NCI-H1436 (cell line): ENCODE results near the gene GIGYF1.
A peak's percentile ranks its signal among the peaks of the same experiment; 100 is the strongest.
"Not testable (repeated sequence)": the region's sequence is repeated elsewhere in the genome, so short reads cannot be mapped to it uniquely, and the experiment has no call there.

Experiments used
- DNase-seq: peaks from one replicate; lab custom pipeline; 2025; lab: John Stamatoyannopoulos, UW

GIGYF1 gene

GRCh38 chr7:100694098-100694745, at the start of gene GIGYF1:
TSS of gene GIGYF1 (minus strand) at chr7:100694250. CDS start at chr7:100688238, 6,012 bp downstream.
- peak; percentile 71 for DNase-seq

GRCh38 chr7:100739934-100740333, 45.9 kb upstream of the GIGYF1 start:
- DNase-seq, result no peak

DNA sequence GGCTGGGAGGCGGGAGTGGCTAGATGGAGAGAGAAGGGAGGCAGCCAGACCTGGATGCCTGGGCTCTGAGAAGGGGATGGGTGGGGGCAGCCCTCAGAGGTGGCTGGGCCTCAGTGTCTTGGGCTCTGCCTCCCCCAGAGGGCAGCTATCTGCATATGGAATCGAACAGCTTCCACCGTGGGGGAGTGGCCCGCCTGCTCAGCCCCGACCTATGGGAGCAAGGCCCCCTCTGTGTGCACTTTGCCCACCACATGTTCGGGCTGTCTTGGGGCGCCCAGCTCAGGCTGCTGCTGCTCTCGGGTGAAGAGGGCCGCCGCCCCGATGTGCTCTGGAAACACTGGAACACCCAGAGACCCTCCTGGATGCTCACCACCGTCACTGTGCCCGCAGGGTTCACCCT, 42.6 kb upstream of the GIGYF1 start:
- DNase-seq, result no peak

DNA sequence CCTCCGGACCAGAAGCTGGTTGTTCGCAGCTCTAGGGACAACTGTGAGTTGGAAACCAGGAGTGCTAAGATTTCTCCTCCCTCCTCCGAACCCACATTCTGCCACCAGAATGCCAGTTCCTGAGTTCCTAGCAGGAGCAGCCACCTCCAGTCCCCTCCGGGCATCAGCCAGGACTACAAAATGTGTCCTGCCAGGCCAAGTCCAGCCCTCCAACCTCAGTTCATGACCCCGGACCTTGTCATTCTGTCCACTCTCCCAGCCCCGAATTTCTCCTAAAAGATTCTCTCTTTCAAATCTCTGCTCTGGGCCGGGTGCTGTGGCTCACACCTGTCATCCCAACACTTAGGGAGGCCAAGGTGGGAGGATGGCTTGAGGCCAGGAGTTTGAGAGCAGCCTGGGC, 41.7 kb upstream of the GIGYF1 start:
- no peak for DNase-seq

DNA sequence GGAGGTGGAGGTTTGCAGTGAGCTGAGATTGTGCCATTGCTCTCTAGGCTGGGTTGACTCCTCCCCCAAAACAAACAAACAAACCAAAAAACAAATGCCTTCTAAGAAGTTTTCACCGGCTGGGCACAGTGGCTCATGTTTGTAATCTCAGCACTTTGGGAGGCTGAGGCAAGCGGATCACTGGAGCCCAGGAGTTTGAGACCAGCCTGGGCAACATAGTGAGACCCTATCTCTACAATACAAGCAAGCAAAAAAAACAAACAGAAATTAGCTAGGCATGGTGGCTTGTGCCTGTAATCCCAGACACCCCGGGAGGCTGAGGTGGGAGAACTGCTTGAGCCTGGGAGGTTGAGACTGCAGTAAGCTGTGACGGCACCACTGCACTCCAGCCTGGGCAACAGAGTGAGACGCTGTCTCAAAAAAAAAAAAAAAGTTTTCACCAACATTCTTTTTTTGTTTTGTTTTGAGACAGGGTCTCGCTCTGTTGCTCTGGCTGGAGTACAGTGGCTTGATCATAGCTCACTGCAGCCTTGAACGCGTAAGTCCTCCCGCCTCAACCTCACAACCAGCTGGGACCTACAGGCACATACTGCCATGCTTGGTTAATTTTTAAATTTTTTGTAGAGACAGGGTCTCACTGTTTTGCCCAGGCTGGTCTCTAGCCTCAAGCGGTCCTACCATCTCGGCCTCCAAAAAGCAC, 38.0 kb upstream of the GIGYF1 start:
- no peak for DNase-seq

DNA sequence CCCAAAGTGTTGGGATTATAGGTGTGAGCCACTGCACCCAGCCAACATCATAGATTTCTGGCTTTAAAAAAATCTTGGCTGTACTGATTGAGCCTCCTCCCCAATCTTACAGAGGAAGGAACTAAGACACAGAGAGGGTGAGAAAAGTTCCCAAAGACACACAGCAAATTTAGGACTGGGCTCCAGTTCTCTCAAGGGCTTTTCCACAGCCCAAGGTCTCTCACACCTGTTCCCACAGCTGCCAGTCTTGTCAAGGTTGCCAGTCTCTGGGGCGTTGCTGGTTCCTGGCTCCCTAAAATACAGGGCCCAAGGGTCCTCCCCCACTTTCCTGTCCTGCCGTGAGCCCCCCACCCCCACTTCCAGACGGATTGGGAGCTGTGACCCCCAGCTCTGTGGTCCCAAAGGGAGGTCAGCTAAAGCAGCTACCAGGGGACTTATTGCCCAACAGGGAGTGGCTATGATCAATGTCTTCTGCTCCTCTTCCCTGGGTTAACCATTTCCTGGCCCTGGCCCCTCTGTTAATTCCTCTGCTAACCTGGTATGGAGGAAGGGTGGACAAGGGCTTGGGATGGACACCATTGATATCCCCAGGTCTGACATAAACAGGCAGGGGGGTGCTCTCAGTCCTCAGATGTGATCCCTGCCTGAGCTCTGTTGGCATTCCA, 36.2 kb upstream of the GIGYF1 start:
- no peak for DNase-seq

DNA sequence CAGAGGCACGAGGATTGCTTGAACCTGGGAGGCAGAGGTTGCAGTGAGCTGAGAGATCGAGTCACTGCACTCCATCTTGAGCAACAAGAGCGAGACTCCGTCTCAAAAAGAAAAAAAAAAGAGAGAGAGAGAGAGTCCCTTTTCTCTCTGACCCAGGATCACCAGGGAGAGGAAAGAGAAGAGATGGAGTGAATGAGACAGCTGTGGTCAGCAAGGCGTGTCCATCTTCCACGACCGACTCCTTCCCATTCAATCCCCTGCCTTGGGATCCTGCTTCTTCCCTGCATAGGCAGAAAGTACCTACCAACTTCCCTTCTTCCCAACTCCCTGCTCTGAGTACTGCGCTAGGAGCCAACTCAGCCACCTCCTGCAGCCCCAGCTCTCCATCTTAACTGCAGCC, 34.1 kb upstream of the GIGYF1 start:
- DNase-seq, result no peak

DNA sequence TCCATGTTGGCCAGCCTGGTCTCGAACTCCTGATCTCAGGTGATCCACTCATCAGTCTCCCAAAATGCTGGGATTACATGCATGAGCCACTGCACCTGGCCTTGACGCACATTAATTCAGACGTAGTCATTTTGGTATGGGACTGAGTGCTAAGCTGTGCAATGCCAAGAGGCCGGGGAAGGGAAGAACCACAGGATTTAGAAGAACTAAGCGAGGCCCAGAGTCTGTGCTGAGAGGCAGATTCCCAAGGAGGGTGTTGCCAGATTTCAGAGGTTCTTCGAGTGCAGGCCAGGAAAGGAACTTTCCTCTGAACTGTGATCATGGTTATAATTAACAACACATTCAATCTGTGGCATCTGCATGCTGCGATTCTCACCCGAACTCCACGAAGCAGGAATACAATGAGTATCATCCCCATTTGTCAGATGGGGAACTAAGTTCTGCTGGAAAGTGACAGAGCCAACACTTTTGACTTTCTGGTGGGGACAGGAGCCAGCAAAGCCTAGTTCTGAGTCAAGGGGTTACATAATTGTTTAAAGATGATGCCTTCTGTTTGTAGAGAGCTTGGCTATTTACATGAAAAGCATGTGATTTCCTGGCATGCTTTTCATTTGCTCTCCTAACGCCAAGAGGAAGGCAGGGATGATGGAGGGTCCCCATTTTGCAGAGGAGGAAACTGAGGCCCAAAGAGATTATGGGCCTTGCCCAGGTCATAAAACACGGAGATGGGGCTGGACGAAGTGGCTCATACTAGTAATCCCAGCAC, 33.1 kb upstream of the GIGYF1 start:
- no peak for DNase-seq

DNA sequence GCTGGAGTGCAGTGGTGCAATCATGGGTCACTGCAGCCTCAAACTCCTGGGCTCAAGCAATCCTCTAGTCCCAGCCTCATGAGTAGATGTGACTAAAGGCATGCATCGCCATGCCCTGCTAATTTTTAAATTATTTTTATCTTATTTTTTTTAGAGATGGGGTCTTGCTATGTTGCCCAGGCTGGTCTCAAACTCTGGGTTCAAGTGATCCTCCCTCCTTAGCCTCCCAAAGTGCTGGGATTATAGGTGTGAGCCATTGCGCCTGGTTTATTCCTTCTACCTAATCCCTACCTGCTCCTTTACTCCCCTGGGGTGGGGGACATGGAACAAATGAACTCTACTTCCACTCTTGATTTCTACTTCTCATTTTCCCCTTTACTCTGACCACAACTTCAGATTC, 30.3 kb upstream of the GIGYF1 start:
- DNase-seq, result not testable (repeated sequence)

DNA sequence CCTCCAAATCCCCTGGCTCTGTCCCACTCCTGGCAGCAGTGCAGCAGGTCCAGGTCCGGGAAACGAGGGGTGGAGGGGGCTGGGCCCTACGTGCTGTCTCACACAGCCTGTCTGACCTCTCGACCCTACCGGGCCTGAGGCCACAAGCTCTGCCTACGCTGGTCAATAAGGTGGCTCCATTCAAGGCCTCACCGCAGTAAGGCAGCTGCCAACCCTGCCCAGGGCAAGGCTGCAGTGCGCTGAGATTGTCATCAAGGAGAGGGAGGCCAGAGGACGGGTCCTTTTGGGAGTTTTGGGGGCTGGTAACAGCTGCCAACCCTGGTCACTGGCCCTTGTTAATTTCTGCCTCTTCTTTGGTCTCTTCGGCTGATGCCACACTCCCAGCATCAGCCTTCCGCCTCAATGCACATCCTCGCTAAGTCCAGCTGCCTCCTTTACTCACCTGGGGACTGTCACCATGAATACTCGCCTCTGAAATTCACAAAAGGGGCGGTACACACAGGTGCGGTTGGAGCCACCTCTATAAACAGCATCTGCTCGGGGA, 29.8 kb upstream of the GIGYF1 start:
- no peak for DNase-seq

DNA sequence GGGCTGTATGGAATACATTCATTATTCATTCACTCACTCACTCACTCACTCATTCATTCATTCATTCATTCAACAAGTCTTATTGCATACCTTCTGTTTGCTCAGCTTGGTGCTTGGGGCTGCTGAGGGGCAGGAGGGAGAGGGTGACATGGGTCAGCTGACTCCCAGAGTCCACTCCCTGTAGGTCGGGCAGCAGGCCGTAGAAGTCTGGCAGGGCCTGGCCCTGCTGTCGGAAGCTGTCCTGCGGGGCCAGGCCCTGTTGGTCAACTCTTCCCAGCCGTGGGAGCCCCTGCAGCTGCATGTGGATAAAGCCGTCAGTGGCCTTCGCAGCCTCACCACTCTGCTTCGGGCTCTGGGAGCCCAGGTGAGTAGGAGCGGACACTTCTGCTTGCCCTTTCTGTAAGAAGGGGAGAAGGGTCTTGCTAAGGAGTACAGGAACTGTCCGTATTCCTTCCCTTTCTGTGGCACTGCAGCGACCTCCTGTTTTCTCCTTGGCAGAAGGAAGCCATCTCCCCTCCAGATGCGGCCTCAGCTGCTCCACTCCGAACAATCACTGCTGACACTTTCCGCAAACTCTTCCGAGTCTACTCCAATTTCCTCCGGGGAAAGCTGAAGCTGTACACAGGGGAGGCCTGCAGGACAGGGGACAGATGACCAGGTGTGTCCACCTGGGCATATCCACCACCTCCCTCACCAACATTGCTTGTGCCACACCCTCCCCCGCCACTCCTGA, 28.6 kb upstream of the GIGYF1 start:
- DNase-seq, result no peak

DNA sequence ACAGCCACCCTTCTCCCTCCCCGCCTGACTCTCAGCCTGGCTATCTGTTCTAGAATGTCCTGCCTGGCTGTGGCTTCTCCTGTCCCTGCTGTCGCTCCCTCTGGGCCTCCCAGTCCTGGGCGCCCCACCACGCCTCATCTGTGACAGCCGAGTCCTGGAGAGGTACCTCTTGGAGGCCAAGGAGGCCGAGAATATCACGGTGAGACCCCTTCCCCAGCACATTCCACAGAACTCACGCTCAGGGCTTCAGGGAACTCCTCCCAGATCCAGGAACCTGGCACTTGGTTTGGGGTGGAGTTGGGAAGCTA, 27.4 kb upstream of the GIGYF1 start:
- DNase-seq, result no peak

- DNase-seq, result no peak
Observed at GRCh38 chr7:100720671-100721504, 26.8 kb upstream of the GIGYF1 start.

DNA sequence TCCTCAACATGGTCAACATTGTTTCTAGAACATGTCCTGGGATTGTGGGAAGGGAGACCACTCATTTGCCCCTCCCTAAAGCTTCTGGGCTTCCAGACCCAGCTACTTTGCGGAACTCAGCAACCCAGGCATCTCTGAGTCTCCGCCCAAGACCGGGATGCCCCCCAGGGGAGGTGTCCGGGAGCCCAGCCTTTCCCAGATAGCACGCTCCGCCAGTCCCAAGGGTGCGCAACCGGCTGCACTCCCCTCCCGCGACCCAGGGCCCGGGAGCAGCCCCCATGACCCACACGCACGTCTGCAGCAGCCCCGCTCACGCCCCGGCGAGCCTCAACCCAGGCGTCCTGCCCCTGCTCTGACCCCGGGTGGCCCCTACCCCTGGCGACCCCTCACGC, 26.2 kb upstream of the GIGYF1 start, which contains the start of gene EPO:
Gene EPO, plus strand, starts transcription at position 190 of the 392 bp plus-strand sequence. CDS start 513 bp downstream, outside the sequence.
- no peak for DNase-seq

DNA sequence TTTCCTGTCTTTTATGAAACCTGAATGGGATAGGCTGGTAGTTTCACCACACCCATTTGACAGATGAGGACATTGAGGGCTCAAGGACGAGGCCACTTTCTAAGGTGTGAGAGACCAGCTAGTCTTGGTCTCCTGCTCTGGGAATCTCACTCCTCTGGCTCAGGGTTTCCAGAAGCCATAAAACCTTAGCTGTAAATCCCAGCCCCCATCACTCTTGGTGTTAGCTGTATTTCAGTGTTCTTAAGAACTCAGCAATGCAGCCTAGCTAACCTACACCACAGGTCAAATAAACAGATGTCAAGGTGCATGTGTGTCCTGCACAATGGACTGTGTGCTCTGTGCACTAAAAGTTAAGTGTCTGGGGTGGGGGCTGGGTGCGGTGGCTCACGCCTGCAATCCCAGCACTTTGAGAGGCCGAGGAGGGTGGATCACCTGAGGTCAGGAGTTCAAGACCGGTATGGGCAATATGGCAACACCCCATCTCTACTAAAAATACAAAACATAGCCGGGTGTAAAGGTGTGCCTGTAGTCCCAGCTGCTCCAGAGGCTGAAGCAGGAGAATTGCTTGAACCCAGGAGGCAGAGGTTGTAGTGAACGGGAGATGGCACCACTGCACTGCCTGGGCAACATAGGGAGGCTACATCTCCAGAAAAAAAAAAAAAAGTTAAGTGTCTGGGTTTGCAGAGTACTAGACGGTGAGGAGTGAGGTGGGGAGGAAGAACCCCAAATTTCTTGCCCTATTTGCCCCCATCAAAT, 25.7 kb upstream of the GIGYF1 start:
- DNase-seq, result no peak

GRCh38 chr7:100717073-100717472, 23.0 kb upstream of the GIGYF1 start:
- DNase-seq, result not testable (repeated sequence)

DNA sequence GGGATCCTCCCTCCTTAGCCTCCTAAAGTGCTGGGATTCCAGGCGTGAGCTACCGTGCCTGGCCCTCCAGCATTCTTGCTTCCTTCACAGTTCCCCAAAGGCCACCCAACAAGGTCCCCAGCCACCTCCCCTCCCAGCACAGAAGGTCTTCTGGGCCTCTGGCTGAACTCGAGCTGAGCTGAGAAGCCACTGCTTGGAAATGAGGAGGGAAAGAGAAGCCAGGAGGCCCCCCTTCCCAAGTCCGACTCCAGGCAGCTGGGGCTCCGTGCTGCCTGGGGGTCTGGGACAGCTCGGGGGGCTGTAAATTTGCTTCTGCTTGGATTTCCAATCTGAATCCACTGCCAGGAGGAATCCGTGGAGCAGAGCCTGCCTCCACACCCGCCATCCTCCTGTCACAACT, 20.7 kb upstream of the GIGYF1 start:
- no peak for DNase-seq

DNA sequence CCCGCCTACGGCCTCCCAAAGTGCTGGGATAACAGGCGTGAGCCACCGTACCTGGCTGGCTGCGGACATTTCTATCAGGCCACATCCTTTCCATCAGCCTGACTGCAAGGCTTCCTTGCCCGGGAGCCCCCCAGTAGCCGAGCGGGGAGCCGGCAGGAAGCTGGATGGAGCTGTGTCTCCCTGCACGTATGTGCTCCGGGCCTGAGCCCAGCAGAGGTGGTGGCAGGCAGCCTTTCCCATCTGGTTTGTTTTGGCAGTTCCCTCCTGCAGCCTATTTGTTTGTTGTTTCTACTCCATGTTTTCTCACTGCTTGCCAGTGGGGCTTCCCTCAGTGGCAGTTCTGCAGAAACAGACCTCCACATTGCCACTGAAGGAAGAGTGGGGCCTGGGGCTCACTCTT, 17.3 kb upstream of the GIGYF1 start:
- DNase-seq, result no peak

GRCh38 chr7:100710452-100710851, 16.4 kb upstream of the GIGYF1 start:
- no peak for DNase-seq

DNA sequence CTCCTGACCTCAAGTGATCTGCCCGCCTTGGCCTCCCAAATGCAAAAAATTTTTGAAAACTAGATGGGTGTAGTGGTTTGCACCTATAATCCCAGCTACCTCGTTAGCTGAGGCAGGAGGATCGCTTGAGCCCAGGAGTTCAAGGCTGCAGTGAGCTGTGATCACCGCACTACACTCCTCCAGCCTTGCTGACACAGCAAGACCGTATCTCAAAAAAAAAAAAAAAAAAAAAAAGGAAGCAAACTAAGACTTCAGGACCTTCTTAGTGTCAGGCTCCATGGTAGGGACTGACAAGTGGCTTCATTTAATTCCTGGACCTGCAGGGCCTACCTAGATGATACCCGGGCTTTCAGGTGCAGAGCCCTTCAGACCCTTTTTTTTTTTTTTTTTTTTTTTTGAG, 14.3 kb upstream of the GIGYF1 start:
- no peak for DNase-seq
